RWPE2 (cell line): ENCODE results near the gene PCYT2.

Source experiments
- ATAC-seq: fragments of 200-7000 bp; cut with Tn5 transposase; 3 replicates; pipeline ENCODE4 v1.9.1; 2021; ENCODE audit warnings: low read depth
- DNase-seq: peaks from one replicate; pipeline ENCODE4 v3.0.0-alpha.2; 2020; ENCODE audit warnings: low spot score
- H3K27ac ChIP-seq: fragments of 450-650 bp; 2 replicates; pipeline ENCODE4 v1.5.1; 2017; ENCODE audit warnings: mild to moderate bottlenecking; ENCODE audit not compliant: poor library complexity, severe bottlenecking
- H3K27me3 ChIP-seq: fragments of 250-450 bp; sonication (Bioruptor Pico); 2 replicates; pipeline ENCODE4 v1.5.1; 2021; ENCODE audit warnings: mild to moderate bottlenecking, moderate library complexity; ENCODE audit not compliant: insufficient read depth, poor library complexity, severe bottlenecking
- H3K36me3 ChIP-seq: fragments of 250-450 bp; sonication (Bioruptor Pico); 2 replicates; pipeline ENCODE4 v1.5.1; 2020; ENCODE audit warnings: low read depth, mild to moderate bottlenecking, moderate library complexity
- H3K4me1 ChIP-seq: fragments of 250-450 bp; sonication (Bioruptor Pico); 2 replicates; pipeline ENCODE4 v1.5.1; 2021; ENCODE audit warnings: mild to moderate bottlenecking, moderate library complexity; ENCODE audit not compliant: insufficient read depth, poor library complexity, severe bottlenecking
- H3K4me3 ChIP-seq: fragments of 250-450 bp; sonication (Bioruptor Pico); 2 replicates; pipeline ENCODE4 v1.5.1; 2021; ENCODE audit warnings: mild to moderate bottlenecking, moderate library complexity; ENCODE audit not compliant: severe bottlenecking
- H3K9me3 ChIP-seq: fragments of 250-450 bp; sonication (Bioruptor Pico); 2 replicates; pipeline ENCODE4 v1.5.1; 2021; ENCODE audit warnings: mild to moderate bottlenecking, moderate library complexity; ENCODE audit not compliant: severe bottlenecking
- CTCF ChIP-seq: fragments of 450-650 bp; IDR thresholded peaks from one replicate; pipeline ENCODE4 v1.5.1; 2017; ENCODE audit warnings: mild to moderate bottlenecking, moderate library complexity; ENCODE audit not compliant: poor library complexity, severe bottlenecking

PCYT2 gene

GRCh38 chr17:81911277-81911961, at the start of gene PCYT2:
Gene PCYT2, minus strand, starts transcription at chr17:81911399. Its CDS starts 44 bp downstream, at chr17:81911355.
- DNase-seq = peak; percentile 97
- ATAC-seq = peak; percentile 85
- Histone ChIP-seq H3K4me3 (peak within 1 kb of the TSS; percentile 99), H3K36me3 (peaks cover 76% of the 10 kb centered on the region), H3K27me3 (no peaks in the 10 kb centered on the region), H3K27ac (peak within 1 kb of the TSS; percentile 58), H3K9me3 (no peaks in the 10 kb centered on the region), H3K4me1 (peaks cover 22% of the 10 kb centered on the region)
- no peak for TF ChIP-seq CTCF

- Histone ChIP-seq H3K36me3 (no peaks in the 10 kb centered on the region), H3K4me3 (peak overlapping the region; percentile 13), H3K4me1 (no peaks in the 10 kb centered on the region), H3K27me3 (peaks cover 51% of the 10 kb centered on the region), H3K9me3 (no peaks in the 10 kb centered on the region), H3K27ac (no peak overlapping the region)
- TF ChIP-seq CTCF = no peak
- DNase-seq (peak; percentile 70), ATAC-seq (peak; percentile 6; the same call in 1 of the 3 replicates)
These were observed 49.1 kb upstream of the PCYT2 start for GRCh38 chr17:81960130-81960958.

- Histone ChIP-seq H3K36me3 (no peaks in the 10 kb centered on the region), H3K4me1 (no peaks in the 10 kb centered on the region), H3K4me3 (peak overlapping the region; percentile 13), H3K27me3 (peaks cover 51% of the 10 kb centered on the region), H3K9me3 (no peaks in the 10 kb centered on the region), H3K27ac (no peak overlapping the region)
- ATAC-seq (peak; percentile 51), DNase-seq (peak; percentile 73)
- TF ChIP-seq CTCF = peak; percentile 93
These were observed 48.3 kb upstream of the PCYT2 start for GRCh38 chr17:81959362-81960129.

- no peak for ATAC-seq
- H3K27me3 ChIP-seq = peaks cover 47% of the 10 kb centered on the region
These were observed 47.6 kb upstream of the PCYT2 start for GRCh38 chr17:81958633-81959342.

More at GRCh38 chr17:81958633-81959342, 47.6 kb upstream of the PCYT2 start:
- DNase-seq = peak; percentile 55
- Histone ChIP-seq H3K4me1 (no peaks in the 10 kb centered on the region), H3K27ac (no peak overlapping the region), H3K36me3 (no peaks in the 10 kb centered on the region), H3K9me3 (no peaks in the 10 kb centered on the region), H3K4me3 (no peak overlapping the region)
- no peak for TF ChIP-seq CTCF
